ENCODE results near the gene VPREB1.
"Not testable (repeated sequence)": the region's sequence is repeated elsewhere in the genome, so short reads cannot be mapped to it uniquely, and the experiment has no call there.

VPREB1 gene

GRCh38 chr22:22248878-22249277 is 4.3 kb downstream of the VPREB1 start:
- DNase-seq, result no peak
- H3K27me3 ChIP-seq, result peaks cover 8% of the 10 kb centered on the region; the same call in 1 of the 2 replicates
- H3K4me3 ChIP-seq (ENCODE audit: low read depth, low read length), result no peak overlapping the region
- TF ChIP-seq CTCF (IDR thresholded peaks at IDR 0.05; ENCODE audit: low read depth, low read length), result no peak
- no peaks in the 10 kb centered on the region for H3K9me3 ChIP-seq
- no peaks in the 10 kb centered on the region for H3K36me3 ChIP-seq
- no peaks in the 10 kb centered on the region for H3K4me1 ChIP-seq

DNA sequence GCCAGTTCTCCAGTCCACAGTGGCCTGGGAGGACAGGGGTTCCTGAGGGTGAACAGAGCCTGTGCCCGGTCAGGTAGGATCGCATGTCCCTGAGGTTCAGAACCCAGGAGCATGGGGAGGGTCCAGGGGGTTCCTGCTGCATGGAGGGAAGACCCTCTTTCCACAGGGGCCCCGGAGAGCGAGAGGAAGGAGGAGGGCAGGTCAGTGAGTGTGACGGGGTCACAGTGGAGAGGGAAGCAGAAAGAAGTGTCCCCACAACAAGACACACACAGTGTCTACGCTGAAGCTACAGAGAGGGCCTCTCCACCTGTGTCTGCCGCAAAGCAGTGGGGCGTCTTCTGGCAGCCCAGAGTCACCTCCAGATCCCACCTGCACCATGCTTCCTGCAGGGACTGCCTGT is 6.1 kb downstream of the VPREB1 start:
- H3K27me3 ChIP-seq; H3K9me3 ChIP-seq; DNase-seq; H3K4me1 ChIP-seq; H3K36me3 ChIP-seq; H3K4me3 ChIP-seq (ENCODE audit: low read depth, low read length): not testable (repeated sequence)

GRCh38 chr22:22256133-22256532 is 11.5 kb downstream of the VPREB1 start:
- not testable (repeated sequence) for H3K36me3 ChIP-seq, H3K27me3 ChIP-seq

DNA sequence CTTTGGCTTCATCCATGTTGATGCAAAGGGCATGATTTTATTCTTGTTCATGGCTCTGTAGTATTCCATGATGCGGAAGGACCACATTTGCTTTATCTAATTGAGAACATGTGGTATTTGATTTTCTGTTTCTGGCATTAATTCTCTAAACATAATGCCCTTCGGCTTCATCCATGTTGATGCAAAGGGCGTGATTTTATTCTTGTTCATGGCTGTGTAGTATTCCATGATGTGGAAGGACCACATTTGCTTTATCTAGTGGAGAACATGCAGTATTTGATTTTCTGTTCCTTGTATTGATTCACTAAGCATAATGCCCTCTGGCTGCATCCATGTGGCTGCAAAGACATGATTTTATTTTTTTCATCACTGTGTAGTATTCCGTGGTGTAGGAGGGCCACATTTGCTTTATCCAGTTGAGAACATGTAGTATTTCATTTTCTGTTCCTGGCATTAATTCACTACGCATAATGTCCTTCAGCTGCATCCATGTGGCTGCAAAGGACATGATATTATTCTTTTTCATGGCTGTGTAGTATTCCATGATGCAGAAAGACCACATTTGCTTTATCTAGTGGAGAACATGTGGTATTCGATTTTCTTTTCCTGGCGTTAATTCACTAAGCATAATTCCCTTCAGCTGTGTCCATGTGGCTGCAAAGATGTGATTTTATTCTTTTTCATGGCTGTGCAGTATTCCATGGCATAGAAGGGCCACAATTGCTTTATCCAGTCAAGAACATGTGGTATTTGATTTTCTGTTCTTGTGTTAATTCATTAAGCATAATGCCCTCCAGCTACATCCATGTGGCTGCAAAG is 14.2 kb downstream of the VPREB1 start:
- H3K4me1 ChIP-seq; H3K9me3 ChIP-seq; H3K4me3 ChIP-seq (ENCODE audit: low read depth, low read length); H3K36me3 ChIP-seq; DNase-seq; H3K27me3 ChIP-seq: not testable (repeated sequence)

More at GRCh38 chr22:22256133-22256532, 11.5 kb downstream of the VPREB1 start:
- H3K4me1 ChIP-seq; H3K9me3 ChIP-seq; H3K4me3 ChIP-seq (ENCODE audit: low read depth, low read length); DNase-seq: not testable (repeated sequence)

- DNase-seq; H3K36me3 ChIP-seq; H3K27me3 ChIP-seq; H3K9me3 ChIP-seq; H3K4me3 ChIP-seq (ENCODE audit: low read depth, low read length); H3K4me1 ChIP-seq: not testable (repeated sequence)
Observed at GRCh38 chr22:22260169-22260568, 15.6 kb downstream of the VPREB1 start.

DNA sequence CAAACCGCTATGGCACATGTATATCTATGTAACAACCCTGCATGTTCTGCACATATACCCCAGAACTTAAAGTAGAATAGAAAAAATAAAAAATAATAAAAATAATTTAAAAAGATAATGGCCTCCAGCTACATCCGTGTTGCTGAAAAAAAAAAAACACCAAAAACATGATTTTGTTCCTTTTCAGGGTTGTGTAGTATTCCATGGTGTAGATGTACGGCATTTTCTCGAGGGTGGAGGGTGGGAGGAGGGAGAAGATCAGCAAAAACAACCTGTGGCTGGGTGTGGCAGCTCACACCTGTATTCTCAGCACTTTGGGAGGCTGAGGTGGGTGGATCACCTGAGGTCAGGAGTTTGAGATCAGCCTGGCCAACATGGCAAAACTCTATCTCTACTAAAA is 16.0 kb downstream of the VPREB1 start:
- DNase-seq; H3K4me3 ChIP-seq (ENCODE audit: low read depth, low read length); H3K4me1 ChIP-seq; H3K36me3 ChIP-seq; H3K9me3 ChIP-seq; H3K27me3 ChIP-seq: not testable (repeated sequence)

DNA sequence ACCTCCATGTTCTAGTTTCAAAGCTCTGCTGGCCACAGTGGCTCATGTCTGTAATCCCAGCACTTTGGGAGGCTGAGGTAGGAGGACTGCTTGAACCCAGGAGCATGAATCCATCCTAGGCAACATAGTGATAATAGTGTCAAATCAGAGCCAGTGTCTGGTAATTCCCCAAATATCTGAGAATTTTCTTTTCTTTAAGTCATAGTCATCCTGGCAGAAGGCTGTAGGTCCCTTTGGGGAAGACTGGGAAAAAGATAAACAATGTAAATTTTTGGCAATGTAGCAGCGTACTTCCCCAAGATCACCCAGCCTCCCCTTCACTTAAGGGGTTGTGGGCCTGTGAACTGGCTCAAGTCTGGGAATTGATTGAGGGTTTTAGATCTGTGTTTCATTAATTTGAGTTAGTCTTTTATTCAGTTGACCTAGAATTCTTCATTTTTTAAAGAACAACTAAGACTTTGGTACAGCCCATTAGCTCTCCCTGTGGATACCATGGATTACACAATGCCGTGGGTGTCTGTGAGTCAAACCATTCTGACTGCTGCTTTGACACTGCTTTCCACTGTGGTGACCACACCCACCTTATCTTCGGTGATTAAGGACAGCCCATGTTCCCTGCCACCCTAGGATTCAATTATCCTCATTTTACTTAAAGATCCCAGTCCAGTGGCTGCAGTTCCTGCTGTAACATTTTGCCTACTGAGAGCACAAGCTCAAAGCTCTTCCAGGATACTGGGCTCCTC is 17.9 kb downstream of the VPREB1 start:
- not testable (repeated sequence) for H3K4me1 ChIP-seq; H3K4me3 ChIP-seq (ENCODE audit: low read depth, low read length); H3K36me3 ChIP-seq; H3K9me3 ChIP-seq; H3K27me3 ChIP-seq; DNase-seq

DNA sequence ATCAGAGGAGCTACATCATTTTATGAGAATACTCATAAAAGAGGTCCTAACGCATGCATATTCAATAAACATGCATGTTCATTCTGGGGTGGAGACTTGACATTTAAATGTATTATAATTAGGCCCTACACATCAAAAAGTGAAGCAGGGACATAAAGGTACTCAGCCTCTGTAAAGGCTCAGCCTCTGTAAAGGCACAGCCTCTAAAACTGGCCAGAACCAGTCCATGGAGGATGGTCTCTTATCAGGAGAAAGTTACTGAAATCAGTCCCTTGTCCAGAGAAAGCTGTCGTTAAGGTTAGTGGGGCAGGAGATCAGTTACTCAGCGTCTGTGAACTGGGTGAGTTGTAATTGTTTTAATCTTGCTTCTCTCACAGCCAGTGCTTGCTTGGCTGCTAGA is 19.2 kb downstream of the VPREB1 start:
- DNase-seq; H3K9me3 ChIP-seq; H3K27me3 ChIP-seq; H3K4me1 ChIP-seq; H3K36me3 ChIP-seq; H3K4me3 ChIP-seq (ENCODE audit: low read depth, low read length): not testable (repeated sequence)

DNA sequence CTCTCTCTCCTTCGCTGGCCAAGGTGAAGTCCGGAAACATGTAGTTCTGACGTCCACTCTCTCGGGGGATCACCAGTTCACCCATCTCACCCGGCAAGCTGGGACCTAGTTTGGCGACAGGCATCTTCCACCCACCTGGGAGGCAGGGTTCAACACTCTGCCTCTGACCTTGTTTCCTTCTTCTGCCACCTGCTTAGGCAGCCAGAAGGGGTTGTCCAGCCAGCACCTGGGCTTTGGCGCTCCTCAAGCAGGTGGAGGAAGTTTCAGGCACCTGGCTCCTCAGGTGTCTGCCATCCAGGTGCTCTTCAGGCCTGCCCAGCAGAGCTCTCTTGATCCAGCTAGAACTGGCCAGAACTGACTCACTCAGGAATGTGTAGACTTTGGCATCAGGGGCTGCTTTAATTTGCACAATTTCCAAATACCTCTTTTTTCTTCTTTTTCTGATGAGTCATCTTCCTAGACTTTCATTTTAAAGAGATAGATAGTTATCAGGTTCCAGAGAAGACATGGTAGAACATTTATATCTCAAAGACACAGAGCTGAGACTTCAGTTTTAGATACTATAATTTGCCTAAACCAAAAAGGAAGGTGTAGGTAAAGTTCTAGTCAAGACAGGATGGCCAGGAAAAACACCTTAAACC is 25.6 kb downstream of the VPREB1 start:
- DNase-seq; H3K4me1 ChIP-seq; H3K4me3 ChIP-seq (ENCODE audit: low read depth, low read length); H3K9me3 ChIP-seq; H3K36me3 ChIP-seq; H3K27me3 ChIP-seq: not testable (repeated sequence)

GRCh38 chr22:22277423-22277822 is 32.8 kb downstream of the VPREB1 start:
- H3K36me3 ChIP-seq; H3K27me3 ChIP-seq; H3K4me3 ChIP-seq (ENCODE audit: low read depth, low read length); H3K9me3 ChIP-seq; H3K4me1 ChIP-seq; DNase-seq: not testable (repeated sequence)

GRCh38 chr22:22284962-22285756 is 40.6 kb downstream of the VPREB1 start:
- not testable (repeated sequence) for H3K4me3 ChIP-seq (ENCODE audit: low read depth, low read length); H3K9me3 ChIP-seq; H3K4me1 ChIP-seq; DNase-seq; H3K36me3 ChIP-seq; H3K27me3 ChIP-seq

DNA sequence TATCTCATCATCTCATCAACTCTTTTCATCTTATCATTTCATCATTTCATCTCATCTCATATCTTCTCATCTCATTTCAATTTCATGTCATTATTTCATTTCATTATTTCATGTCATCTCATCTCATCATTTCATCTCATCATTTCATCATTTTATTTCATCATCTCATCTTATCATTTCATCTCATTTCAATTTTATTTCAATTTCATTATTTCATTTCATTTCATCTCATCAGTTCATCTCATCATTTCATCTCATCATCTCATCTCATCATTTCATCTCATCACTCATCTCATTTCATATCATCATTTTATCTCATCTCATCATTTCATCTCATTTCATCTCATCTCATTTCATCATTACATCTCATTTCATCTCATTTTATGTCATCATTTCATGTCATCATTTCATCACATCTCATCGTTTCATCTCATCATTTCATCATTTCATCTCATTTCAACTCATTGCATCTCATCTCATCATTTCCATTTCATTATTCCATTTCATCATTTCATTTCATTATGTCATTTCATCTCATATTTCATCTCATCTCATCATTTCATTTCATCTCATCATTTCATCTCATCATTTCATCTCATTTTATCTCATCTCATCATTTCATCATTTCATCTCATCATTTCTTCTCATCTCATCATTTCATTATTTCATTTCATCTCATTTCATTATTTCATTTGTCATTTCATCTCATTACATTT is 42.0 kb downstream of the VPREB1 start:
- DNase-seq; H3K9me3 ChIP-seq; H3K4me1 ChIP-seq; H3K27me3 ChIP-seq; H3K36me3 ChIP-seq; H3K4me3 ChIP-seq (ENCODE audit: low read depth, low read length): not testable (repeated sequence)

DNA sequence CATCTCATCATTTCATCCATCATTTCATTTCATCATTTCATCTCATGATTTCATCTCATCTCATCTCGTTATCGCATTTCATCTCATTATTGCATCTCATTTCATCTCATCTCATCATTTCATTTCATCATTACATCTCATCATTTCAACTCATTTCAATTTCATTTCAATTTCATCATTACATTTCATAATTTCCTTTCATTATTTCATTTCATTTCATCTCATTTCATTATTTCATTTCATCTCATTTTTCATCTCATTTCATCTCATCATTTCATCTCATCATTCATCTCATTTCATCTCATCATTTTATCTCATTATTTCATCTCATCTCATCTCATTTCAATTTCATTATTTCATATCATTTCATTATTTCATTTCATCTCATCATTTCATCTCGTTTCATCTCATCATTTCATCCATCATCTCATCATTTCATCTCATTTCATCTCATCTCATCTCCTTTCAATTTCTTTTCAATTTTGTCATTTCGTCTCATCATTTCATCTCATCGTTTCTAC is 42.6 kb downstream of the VPREB1 start:
- H3K36me3 ChIP-seq; H3K4me1 ChIP-seq; H3K9me3 ChIP-seq; H3K4me3 ChIP-seq (ENCODE audit: low read depth, low read length); DNase-seq; H3K27me3 ChIP-seq: not testable (repeated sequence)

Measured in BE2C (cell line).